Germinal center (tissue), 1 donor: ENCODE results near the gene CTXND1.
"Not testable (repeated sequence)": the region's sequence is repeated elsewhere in the genome, so short reads cannot be mapped to it uniquely, and the experiment has no call there.

Experiments
- DNase-seq: peaks from one replicate; pipeline ENCODE4 v3.0.0; 2012; ENCODE audit warnings: mixed read lengths, low spot score

CTXND1 gene

GRCh38 chr15:80159811-80160569 lies 92.0 kb downstream of the CTXND1 start:
- DNase-seq = no peak

GRCh38 chr15:80159301-80159700 lies 92.7 kb downstream of the CTXND1 start:
- DNase-seq = no peak

GRCh38 chr15:80157215-80157614 lies 94.8 kb downstream of the CTXND1 start:
- no peak for DNase-seq

- DNase-seq = no peak
Observed at GRCh38 chr15:80156176-80156720, 95.8 kb downstream of the CTXND1 start.

- not testable (repeated sequence) for DNase-seq
Observed at GRCh38 chr15:80155378-80156175, 96.4 kb downstream of the CTXND1 start.

- no peak for DNase-seq
Observed at GRCh38 chr15:80155001-80155377, 97.0 kb downstream of the CTXND1 start.

GRCh38 chr15:80154336-80154735 lies 97.7 kb downstream of the CTXND1 start:
- no peak for DNase-seq

- DNase-seq = no peak
Observed at GRCh38 chr15:80153900-80154299, 98.1 kb downstream of the CTXND1 start.

GRCh38 chr15:80152896-80153876 lies 98.8 kb downstream of the CTXND1 start, which contains the start of gene FAH:
Gene FAH (plus strand): TSS chr15:80152999. CDS start chr15:80153055, 56 bp downstream.
- peak; percentile 34 for DNase-seq

GRCh38 chr15:80152180-80152895 lies 99.7 kb downstream of the CTXND1 start:
- DNase-seq = peak; percentile 97

- DNase-seq = no peak
Observed at GRCh38 chr15:80151576-80151975, 100.4 kb downstream of the CTXND1 start.

GRCh38 chr15:80151148-80151547 lies 100.9 kb downstream of the CTXND1 start:
- no peak for DNase-seq
